MCF 10A (cell line): ENCODE data around the gene RAF1. TPM values are rescaled to one million over a fixed set of nuclear protein-coding genes. Genes with fewer than 3 reads are reported as not detected.
"Not testable (repeated sequence)": the region's sequence is repeated elsewhere in the genome, so short reads cannot be mapped to it uniquely, and the experiment has no call there.

Experiments
- BruUV-seq: library from RNA; stranded (reverse); fragments of 400-500 nt; replicated peaks from 2 replicates; lab custom pipeline; 2021; lab: Mats Ljungman, UMichigan
- CTCF ChIA-PET: fragments of 300-600 bp; sonication (Branson Sonifier 250); formaldehyde crosslinking; extraction: SDS; loops from one replicate; lab custom pipeline; 2021; ENCODE audit warnings: antibody characterized with exemption, inconsistent platforms; lab: Yijun Ruan, JAX
- POLR2A ChIA-PET: fragments of 300-600, 350-650 bp; sonication (Branson Sonifier 250); formaldehyde crosslinking; extraction: SDS; loops from one replicate; lab custom pipeline; 2020; ENCODE audit warnings: antibody characterized with exemption, inconsistent platforms; lab: Yijun Ruan, JAX
- DNase-seq: peaks from one replicate; pipeline ENCODE4 v3.0.0-alpha.2; 2018; ENCODE audit not compliant: unreplicated experiment
- H3K27ac Mint-ChIP-seq: one replicate; pipeline ENCODE4 v1.8.0; 2022; ENCODE audit warnings: mild to moderate bottlenecking, low read depth, mixed read lengths; ENCODE audit not compliant: unreplicated experiment
- H3K27me3 Mint-ChIP-seq: one replicate; pipeline ENCODE4 v1.8.0; 2022; ENCODE audit warnings: mixed read lengths; ENCODE audit not compliant: insufficient read depth, unreplicated experiment
- H3K36me3 Mint-ChIP-seq: one replicate; pipeline ENCODE4 v1.8.0; 2022; ENCODE audit warnings: mild to moderate bottlenecking, moderate library complexity, mixed read lengths; ENCODE audit not compliant: insufficient read depth, unreplicated experiment
- H3K4me1 Mint-ChIP-seq: one replicate; pipeline ENCODE4 v1.8.0; 2022; ENCODE audit warnings: mixed read lengths; ENCODE audit not compliant: insufficient read depth, unreplicated experiment
- H3K4me3 Mint-ChIP-seq: one replicate; pipeline ENCODE4 v1.8.0; 2022; ENCODE audit warnings: mild to moderate bottlenecking, moderate library complexity, mixed read lengths; ENCODE audit not compliant: unreplicated experiment
- H3K9me3 Mint-ChIP-seq: one replicate; pipeline ENCODE4 v1.8.0; 2022; ENCODE audit warnings: mixed read lengths; ENCODE audit not compliant: unreplicated experiment
- intact Hi-C: fragments of 100-400 bp; cut with micrococcal nuclease; formaldehyde crosslinking; loops from 2 replicates; pipeline ENCODE4 v1.14.1; 2022
- total RNA-seq: library from RNA; stranded (reverse); gene quantifications from 2 replicates; pipeline ENCODE4 v1.2.3, GENCODE V29; 2022
- TF ChIP-seq, protein P1 (sequence below): fragments of 200-600 bp; IDR thresholded peaks from one replicate; pipeline ENCODE4 v1.8.0; 2022; ENCODE audit warnings: antibody characterized with exemption, mild to moderate bottlenecking; ENCODE audit not compliant: unreplicated experiment

Gene RAF1
- total RNA-seq, 1 experiment from 2014 or later: 76.8 TPM

DNA sequence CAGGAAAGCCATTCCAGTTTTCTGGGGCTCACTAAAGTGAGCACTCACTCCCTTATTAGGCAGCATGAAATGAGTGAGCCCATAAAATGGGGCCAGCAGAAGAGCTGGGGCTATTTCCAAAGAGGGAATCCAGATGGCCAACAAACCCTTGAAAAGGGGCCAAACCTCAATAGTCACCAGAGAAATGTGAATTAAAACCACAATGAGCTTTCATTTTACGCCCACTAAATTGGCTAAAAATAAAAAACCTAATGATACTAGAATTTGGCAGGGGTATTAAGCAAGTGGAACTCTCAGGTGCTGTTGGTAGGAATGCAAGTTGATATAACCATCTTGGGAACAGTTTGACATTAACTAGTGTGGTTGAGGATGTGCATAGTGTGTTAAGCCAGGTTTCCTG, 42.1 kb upstream of the RAF1 start:
- CTCF ChIA-PET: interaction anchor here (0.6 to 8.3 kb wide), 16 partner anchors 9 to 136 kb away, joined by 3 to 61 read pairs (median 5); partner anchors contain the start of genes RPL32 and TMEM40
- POLR2A ChIA-PET: interaction anchor here (1.2 to 2.4 kb wide), 2 partner anchors 42 to 52 kb away, joined by 4 to 10 read pairs; partner anchors contain the start of gene RAF1
- peaks cover 43% of the 10 kb centered on the region for H3K4me1 Mint-ChIP-seq
- peak; percentile 35 for DNase-seq
- no peaks in the 10 kb centered on the region for H3K9me3 Mint-ChIP-seq
- H3K36me3 Mint-ChIP-seq: peaks cover 5% of the 10 kb centered on the region
- H3K27ac Mint-ChIP-seq: no peak overlapping the region
- TF ChIP-seq, protein P1, sequence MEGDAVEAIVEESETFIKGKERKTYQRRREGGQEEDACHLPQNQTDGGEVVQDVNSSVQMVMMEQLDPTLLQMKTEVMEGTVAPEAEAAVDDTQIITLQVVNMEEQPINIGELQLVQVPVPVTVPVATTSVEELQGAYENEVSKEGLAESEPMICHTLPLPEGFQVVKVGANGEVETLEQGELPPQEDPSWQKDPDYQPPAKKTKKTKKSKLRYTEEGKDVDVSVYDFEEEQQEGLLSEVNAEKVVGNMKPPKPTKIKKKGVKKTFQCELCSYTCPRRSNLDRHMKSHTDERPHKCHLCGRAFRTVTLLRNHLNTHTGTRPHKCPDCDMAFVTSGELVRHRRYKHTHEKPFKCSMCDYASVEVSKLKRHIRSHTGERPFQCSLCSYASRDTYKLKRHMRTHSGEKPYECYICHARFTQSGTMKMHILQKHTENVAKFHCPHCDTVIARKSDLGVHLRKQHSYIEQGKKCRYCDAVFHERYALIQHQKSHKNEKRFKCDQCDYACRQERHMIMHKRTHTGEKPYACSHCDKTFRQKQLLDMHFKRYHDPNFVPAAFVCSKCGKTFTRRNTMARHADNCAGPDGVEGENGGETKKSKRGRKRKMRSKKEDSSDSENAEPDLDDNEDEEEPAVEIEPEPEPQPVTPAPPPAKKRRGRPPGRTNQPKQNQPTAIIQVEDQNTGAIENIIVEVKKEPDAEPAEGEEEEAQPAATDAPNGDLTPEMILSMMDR: no peak
- intact Hi-C loops: loop anchor here (1.0 to 10.0 kb wide), 5 partner anchors 41 to 571 kb away; partner anchors contain the start of genes RAF1 and RPL32
- no peaks in the 10 kb centered on the region for H3K27me3 Mint-ChIP-seq
- H3K4me3 Mint-ChIP-seq: no peak overlapping the region
- no TSS peak for BruUV-seq

DNA sequence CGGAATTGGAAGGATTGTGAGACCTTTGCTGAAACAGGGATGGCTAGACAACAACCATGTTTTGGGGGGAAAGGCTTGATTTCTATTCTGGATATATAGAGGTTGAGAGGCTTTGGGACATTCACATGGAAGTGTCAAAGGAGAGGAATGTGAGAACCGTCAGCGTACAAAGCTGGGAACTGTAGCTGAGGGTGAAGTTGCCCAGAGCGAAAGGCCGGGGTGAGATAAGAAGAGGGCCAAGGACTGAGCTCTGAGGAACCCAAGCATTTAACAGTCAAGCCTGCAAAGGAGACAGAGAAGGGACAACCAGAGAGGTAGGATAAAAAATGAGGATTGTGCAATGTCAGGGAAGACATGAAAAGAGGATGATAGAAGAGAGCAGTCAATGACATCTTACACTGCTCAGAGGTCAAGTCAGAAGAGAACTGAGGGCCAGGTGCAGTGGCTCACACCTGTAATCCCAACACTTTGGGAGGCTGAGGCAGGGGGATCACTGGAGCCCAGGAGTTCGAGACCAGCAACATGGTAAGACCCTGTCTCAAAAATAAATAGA, 41.5 kb upstream of the RAF1 start:
- intact Hi-C loops: loop anchor here (5.0 to 10.0 kb wide), 3 partner anchors 103 to 571 kb away; no protein-coding TSS in a partner anchor
- POLR2A ChIA-PET: interaction anchor here (2.4 kb wide), 1 partner anchor 41 kb away, joined by 10 read pairs; the partner anchor contains the start of gene RAF1
- Mint-ChIP-seq H3K36me3 (peaks cover 5% of the 10 kb centered on the region), H3K4me1 (peaks cover 47% of the 10 kb centered on the region), H3K27me3 (no peaks in the 10 kb centered on the region), H3K27ac (no peak overlapping the region), H3K9me3 (no peaks in the 10 kb centered on the region), H3K4me3 (no peak overlapping the region)
- DNase-seq: no peak
- BruUV-seq: no TSS peak
- TF ChIP-seq, protein P1: no peak
- CTCF ChIA-PET: interaction anchor here (0.6 to 8.3 kb wide), 8 partner anchors 9 to 143 kb away, joined by 3 to 61 read pairs (median 4); partner anchors contain the start of gene RPL32

DNA sequence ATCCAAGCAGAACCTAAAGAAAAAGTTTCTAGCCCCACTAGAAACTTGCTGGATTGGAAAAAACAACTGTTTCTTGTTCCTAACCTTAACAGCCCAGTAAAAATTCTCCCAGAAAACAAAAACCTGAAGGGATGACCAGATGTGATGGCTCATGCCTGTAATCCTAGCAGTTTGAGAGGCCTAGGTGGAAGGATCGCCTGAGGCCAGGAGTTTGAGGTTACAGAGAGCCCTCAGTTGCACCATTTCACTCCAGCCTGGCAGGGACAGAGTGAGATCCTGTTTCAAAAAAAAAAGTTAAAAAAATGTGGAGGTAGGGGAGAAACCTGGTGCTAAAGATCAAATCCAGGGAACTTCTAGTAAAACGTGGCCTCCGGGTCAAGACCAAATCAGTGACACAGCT, 38.6 kb upstream of the RAF1 start:
- BruUV-seq: no TSS peak
- intact Hi-C loops: loop anchor here (10.0 kb wide), 1 partner anchor 568 kb away; no protein-coding TSS in a partner anchor
- TF ChIP-seq, protein P1: no peak
- no peak for DNase-seq
- Mint-ChIP-seq H3K9me3 (no peaks in the 10 kb centered on the region), H3K27ac (no peak overlapping the region), H3K27me3 (no peaks in the 10 kb centered on the region), H3K4me1 (peaks cover 34% of the 10 kb centered on the region), H3K36me3 (peaks cover 4% of the 10 kb centered on the region), H3K4me3 (no peak overlapping the region)
- POLR2A ChIA-PET: interaction anchor here (0.6 to 2.2 kb wide), 7 partner anchors 21 to 292 kb away, joined by 3 to 10 read pairs (median 4); partner anchors contain the start of gene RAF1
- CTCF ChIA-PET: interaction anchor here (0.5 to 0.6 kb wide), 2 partner anchors 10 to 28 kb away, joined by 3 to 6 read pairs; no protein-coding TSS in a partner anchor

DNA sequence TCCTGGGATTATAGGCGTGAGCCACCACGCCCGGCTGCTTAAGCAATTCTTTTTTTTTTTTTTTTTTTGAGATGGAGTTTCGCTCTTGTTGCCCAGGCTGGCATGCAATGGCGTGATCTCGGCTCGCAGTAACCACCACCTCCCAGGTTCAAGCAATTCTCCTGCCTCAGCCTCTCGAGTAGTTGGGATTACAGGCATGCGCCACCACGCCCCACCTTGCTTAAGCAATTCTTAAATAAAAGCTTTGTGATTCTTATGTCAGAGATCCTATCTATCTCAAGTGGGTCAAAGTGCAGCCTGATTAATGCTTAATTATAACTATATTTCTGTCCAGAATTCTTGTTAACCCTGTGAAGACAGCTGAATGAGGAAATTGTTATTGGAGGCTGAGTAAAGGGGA, 37.7 kb upstream of the RAF1 start:
- not testable (repeated sequence) for H3K27me3 Mint-ChIP-seq, H3K9me3 Mint-ChIP-seq, DNase-seq, H3K4me3 Mint-ChIP-seq, BruUV-seq, H3K36me3 Mint-ChIP-seq, H3K27ac Mint-ChIP-seq
- peaks cover 28% of the 10 kb centered on the region for H3K4me1 Mint-ChIP-seq
- ChIA-PET CTCF (interaction anchor here (0.6 to 0.8 kb wide), 3 partner anchors 9 to 679 kb away, joined by 3 to 5 read pairs (median 5); no protein-coding TSS in a partner anchor), POLR2A (interaction anchor here (1.3 to 2.2 kb wide), 2 partner anchors 20 to 37 kb away, joined by 3 to 7 read pairs; no protein-coding TSS in a partner anchor)
- intact Hi-C loops: loop anchor here (10.0 kb wide), 1 partner anchor 567 kb away; no protein-coding TSS in a partner anchor
